Activated CD8-positive, alpha-beta T cell treated with anti-CD3 and anti-CD28 coated beads for 36 hours (primary cell): ENCODE measurements around the gene CHD1L. TPM values are rescaled to one million over a fixed set of nuclear protein-coding genes. Genes with fewer than 3 reads are reported as not detected.
A peak's percentile ranks its signal among the peaks of the same experiment; 100 is the strongest.
"Not testable (repeated sequence)": the region's sequence is repeated elsewhere in the genome, so short reads cannot be mapped to it uniquely, and the experiment has no call there.

Experiments
- ATAC-seq: fragments of 200-7000 bp; cut with Tn5 transposase; one replicate; pipeline ENCODE4 v1.10.0; 2021; ENCODE audit warnings: mild to moderate bottlenecking, moderate library complexity
- CTCF ChIA-PET: fragments of 350-600 bp; sonication (Branson Sonifier 250); formaldehyde crosslinking; loops from one replicate; lab custom pipeline; 2021; ENCODE audit warnings: antibody characterized with exemption; lab: Charles Lee
- POLR2A ChIA-PET: fragments of 350-600 bp; sonication (Branson Sonifier 250); formaldehyde crosslinking; loops from one replicate; lab custom pipeline; 2021; ENCODE audit warnings: antibody characterized with exemption; lab: Charles Lee
- DNase-seq: peaks from one replicate; pipeline ENCODE4 v3.0.0-alpha.2; 2020
- H3K27ac Mint-ChIP-seq: one replicate; pipeline ENCODE4 v1.8.0; 2021; ENCODE audit warnings: mild to moderate bottlenecking, mixed read lengths
- H3K27me3 Mint-ChIP-seq: one replicate; pipeline ENCODE4 v1.8.0; 2021; ENCODE audit warnings: mixed read lengths
- H3K36me3 Mint-ChIP-seq: one replicate; pipeline ENCODE4 v1.8.0; 2021; ENCODE audit warnings: low read depth, mixed read lengths
- H3K4me1 Mint-ChIP-seq: one replicate; pipeline ENCODE4 v1.8.0; 2021; ENCODE audit warnings: low read depth, mixed read lengths
- H3K4me3 Mint-ChIP-seq: one replicate; pipeline ENCODE4 v1.8.0; 2021; ENCODE audit warnings: mild to moderate bottlenecking, moderate library complexity, mixed read lengths
- H3K9me3 Mint-ChIP-seq: one replicate; pipeline ENCODE4 v1.8.0; 2021; ENCODE audit warnings: mixed read lengths
- CTCF ChIP-seq: fragments of 200-600 bp; IDR thresholded peaks from one replicate; pipeline ENCODE4 v1.8.0; 2022; ENCODE audit warnings: antibody characterized with exemption, mild to moderate bottlenecking
- intact Hi-C: fragments of 100-400 bp; cut with micrococcal nuclease; formaldehyde crosslinking; loops from one replicate; pipeline ENCODE4 v1.10.0; 2022
- total RNA-seq, 2 experiments: library from RNA; stranded (reverse); gene quantifications; one replicate each; pipeline ENCODE4 v1.2.3, GENCODE V29; 2021

Gene CHD1L
- total RNA-seq, 2 experiments from 2014 or later: 80.5 to 81.1 TPM

- DNase-seq (no peak), ATAC-seq (peak; percentile 20)
- ChIA-PET CTCF (no interaction called here), POLR2A (no interaction called here)
- Mint-ChIP-seq H3K27ac (peak overlapping the region; percentile 18), H3K4me3 (no peak overlapping the region), H3K9me3 (no peaks in the 10 kb centered on the region), H3K27me3 (no peaks in the 10 kb centered on the region), H3K4me1 (peaks cover 7% of the 10 kb centered on the region), H3K36me3 (peaks cover 97% of the 10 kb centered on the region)
- no peak for TF ChIP-seq CTCF
- intact Hi-C loops: no loop called here
These were observed 49.5 kb downstream of the CHD1L start for GRCh38 chr1:147292012-147292411.

- POLR2A ChIA-PET: no interaction called here
These were observed 50.3 kb downstream of the CHD1L start for GRCh38 chr1:147292631-147293251.

GRCh38 chr1:147297438-147297837 is 55.0 kb downstream of the CHD1L start:
- intact Hi-C loops: no loop called here
- CTCF ChIA-PET: no interaction called here
- TF ChIP-seq CTCF: no peak
- Mint-ChIP-seq H3K27ac (no peak overlapping the region), H3K36me3 (peaks cover 66% of the 10 kb centered on the region), H3K9me3 (peaks cover 33% of the 10 kb centered on the region), H3K27me3 (no peaks in the 10 kb centered on the region), H3K4me3 (no peak overlapping the region), H3K4me1 (no peaks in the 10 kb centered on the region)
- ATAC-seq (no peak), DNase-seq (no peak)
- POLR2A ChIA-PET: no interaction called here

More at GRCh38 chr1:147292631-147293251, 50.3 kb downstream of the CHD1L start:
- intact Hi-C loops: no loop called here
- peaks cover 7% of the 10 kb centered on the region for H3K4me1 Mint-ChIP-seq
- no peak for ATAC-seq
- CTCF ChIA-PET: no interaction called here
- no peak for TF ChIP-seq CTCF
- H3K27me3 Mint-ChIP-seq: no peaks in the 10 kb centered on the region
- H3K27ac Mint-ChIP-seq: peak overlapping the region; percentile 27
- H3K4me3 Mint-ChIP-seq: no peak overlapping the region
- H3K9me3 Mint-ChIP-seq: peaks cover 4% of the 10 kb centered on the region
- peaks cover 97% of the 10 kb centered on the region for H3K36me3 Mint-ChIP-seq
- no peak for DNase-seq

GRCh38 chr1:147305803-147306202 is 63.3 kb downstream of the CHD1L start:
- POLR2A ChIA-PET, H3K4me3 Mint-ChIP-seq: not testable (repeated sequence)

GRCh38 chr1:147316968-147317367 is 74.5 kb downstream of the CHD1L start:
- POLR2A ChIA-PET: no interaction called here
- intact Hi-C loops: no loop called here
- no peak for DNase-seq
- Mint-ChIP-seq H3K27ac (no peak overlapping the region), H3K9me3 (peaks cover under 1% of the 10 kb centered on the region), H3K4me1 (no peaks in the 10 kb centered on the region), H3K4me3 (no peak overlapping the region), H3K36me3 (no peaks in the 10 kb centered on the region), H3K27me3 (peaks cover 3% of the 10 kb centered on the region)
- TF ChIP-seq CTCF: no peak
- ATAC-seq: no peak
- CTCF ChIA-PET: no interaction called here

More at GRCh38 chr1:147305803-147306202, 63.3 kb downstream of the CHD1L start:
- H3K27ac Mint-ChIP-seq, intact Hi-C loops, DNase-seq, ATAC-seq, H3K4me1 Mint-ChIP-seq, CTCF ChIA-PET, H3K27me3 Mint-ChIP-seq: not testable (repeated sequence)
- peaks cover 13% of the 10 kb centered on the region for H3K36me3 Mint-ChIP-seq
- H3K9me3 Mint-ChIP-seq: peaks cover 67% of the 10 kb centered on the region

GRCh38 chr1:147326933-147327687 is 84.6 kb downstream of the CHD1L start:
- intact Hi-C loops, POLR2A ChIA-PET: not testable (repeated sequence)

More at GRCh38 chr1:147326933-147327687, 84.6 kb downstream of the CHD1L start:
- H3K9me3 Mint-ChIP-seq, H3K27ac Mint-ChIP-seq, H3K36me3 Mint-ChIP-seq, H3K4me1 Mint-ChIP-seq, H3K4me3 Mint-ChIP-seq, CTCF ChIA-PET, ATAC-seq, DNase-seq: not testable (repeated sequence)
- peaks cover 10% of the 10 kb centered on the region for H3K27me3 Mint-ChIP-seq
